Naive B cell (primary cell): ENCODE results near the gene GNB5. TPM values are rescaled to one million over a fixed set of nuclear protein-coding genes. Genes with fewer than 3 reads are reported as not detected.
"Not testable (repeated sequence)": the region's sequence is repeated elsewhere in the genome, so short reads cannot be mapped to it uniquely, and the experiment has no call there.

Source experiments
- ATAC-seq, 2 donors: fragments of 150-1000 bp; cut with Tn5 transposase; 2 replicates each; pipeline ENCODE4 v1.10.0; 2021; ENCODE audit warnings: low read depth in 2 of 2, mild to moderate bottlenecking in 2 of 2, moderate library complexity in 2 of 2
- DNase-seq: peaks from one replicate; pipeline ENCODE4 v3.0.0; 2022
- H3K27ac Mint-ChIP-seq, 6 donors: one replicate each; pipeline ENCODE4 v1.8.0; 2020 to 2022; ENCODE audit warnings: mild to moderate bottlenecking in 6 of 6, mixed read lengths in 6 of 6, moderate library complexity in 5 of 6, inconsistent platforms in 2 of 6
- H3K27me3 Mint-ChIP-seq, 3 donors: one replicate each; pipeline ENCODE4 v1.8.0; 2021 to 2022; ENCODE audit warnings: mixed read lengths in 3 of 3, mild to moderate bottlenecking in 1 of 3
- H3K36me3 Mint-ChIP-seq, 2 donors: one replicate each; pipeline ENCODE4 v1.8.0; 2020 to 2022; ENCODE audit warnings: mixed read lengths in 2 of 2, inconsistent platforms in 1 of 2, mild to moderate bottlenecking in 1 of 2
- H3K4me1 Mint-ChIP-seq, 3 donors: one replicate each; pipeline ENCODE4 v1.8.0; 2020 to 2022; ENCODE audit warnings: mixed read lengths in 3 of 3, inconsistent platforms in 1 of 3, mild to moderate bottlenecking in 1 of 3, moderate library complexity in 1 of 3
- H3K4me3 Mint-ChIP-seq, 8 donors: one replicate each; pipeline ENCODE4 v1.8.0; 2020 to 2022; ENCODE audit warnings: mild to moderate bottlenecking in 8 of 8, mixed read lengths in 8 of 8, moderate library complexity in 8 of 8, inconsistent platforms in 2 of 8
- H3K9me3 Mint-ChIP-seq, 7 donors: one replicate each; pipeline ENCODE4 v1.8.0; 2020 to 2022; ENCODE audit warnings: mixed read lengths in 7 of 7, mild to moderate bottlenecking in 5 of 7, inconsistent platforms in 2 of 7, moderate library complexity in 1 of 7
- polyA plus RNA-seq, 6 donors: library from polyadenylated mRNA; unstranded; fragments of 300-500 nt; fragmentation: Illumina TruSeq; gene quantifications; one replicate each; pipeline ENCODE4 v1.2.3, GENCODE V29; 2021; ENCODE audit warnings: low read depth in 6 of 6

Gene GNB5
- polyA plus RNA-seq, 6 donors from 2014 or later, result 76.9 to 103 (median 88.7) TPM

GRCh38 chr15:52094811-52095584, 96.2 kb downstream of the GNB5 start:
- no peak for DNase-seq
- no peak for ATAC-seq
- peaks cover 0 to 6% of the 10 kb centered on the region in 2 donors for H3K36me3 Mint-ChIP-seq
- H3K27ac Mint-ChIP-seq, result no peak overlapping the region
- H3K9me3 Mint-ChIP-seq, result peaks cover 3 to 9% (median 7%) of the 10 kb centered on the region in 7 donors
- peaks cover 0 to 9% (median 7%) of the 10 kb centered on the region in 3 donors for H3K27me3 Mint-ChIP-seq
- H3K4me1 Mint-ChIP-seq, result no peaks in the 10 kb centered on the region
- no peak overlapping the region for H3K4me3 Mint-ChIP-seq

DNA sequence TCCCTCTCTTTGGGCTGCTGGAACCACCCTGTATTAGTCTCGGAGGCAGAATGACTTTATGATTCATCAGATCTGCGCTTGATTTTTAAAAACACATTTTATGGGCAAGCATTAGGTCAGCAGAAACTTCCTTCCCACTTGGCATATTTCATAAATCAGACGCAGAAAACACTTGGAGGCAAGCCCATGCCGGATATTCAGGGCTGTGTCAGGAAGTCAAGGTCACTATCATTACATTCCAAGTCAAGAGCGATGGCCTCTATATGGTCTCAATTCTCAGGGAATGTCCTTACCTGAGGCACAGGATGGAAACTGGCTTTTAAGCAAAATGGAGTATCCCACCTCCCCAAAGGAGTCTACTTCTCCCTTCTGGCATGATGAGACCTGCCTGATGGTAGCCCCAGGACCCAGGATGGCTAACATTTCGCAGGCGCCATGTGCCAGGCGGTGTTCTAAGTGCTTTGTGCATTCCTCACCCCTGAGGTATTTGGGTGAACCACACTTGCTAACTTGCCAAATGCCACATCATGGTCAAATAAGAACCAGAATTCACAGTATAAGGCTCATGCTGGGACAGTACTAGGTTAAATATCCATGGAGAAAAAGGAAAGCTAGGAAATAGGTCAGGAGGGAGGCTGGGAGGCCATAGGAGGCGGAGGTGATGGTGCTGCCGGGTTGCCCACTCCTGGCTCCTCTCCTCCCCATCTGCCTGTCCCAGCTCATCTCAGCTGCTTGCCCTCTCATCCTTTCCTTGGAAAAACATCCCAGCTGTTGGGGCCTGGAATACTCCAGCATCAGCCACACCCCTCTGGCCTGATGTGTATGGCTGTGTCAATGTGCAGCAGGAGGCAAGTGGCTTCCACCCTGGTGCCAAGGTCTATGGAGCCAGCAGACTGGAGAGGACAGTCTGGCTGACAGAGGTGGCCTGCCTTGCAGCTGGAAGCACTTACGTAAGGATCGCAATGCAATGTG, 97.4 kb downstream of the GNB5 start:
- DNase-seq (no peak), ATAC-seq (no peak)
- Mint-ChIP-seq H3K9me3 (peaks cover 5 to 18% (median 14%) of the 10 kb centered on the region in 7 donors), H3K27me3 (peaks cover 3 to 16% (median 9%) of the 10 kb centered on the region in 3 donors), H3K4me3 (no peak overlapping the region), H3K27ac (no peak overlapping the region), H3K4me1 (no peaks in the 10 kb centered on the region), H3K36me3 (peaks cover 4 to 15% of the 10 kb centered on the region in 2 donors)

- Mint-ChIP-seq H3K27ac (no peak overlapping the region), H3K4me3 (no peak overlapping the region), H3K36me3 (peaks cover 4 to 15% of the 10 kb centered on the region in 2 donors), H3K9me3 (peaks cover 5 to 18% (median 14%) of the 10 kb centered on the region in 7 donors), H3K4me1 (no peaks in the 10 kb centered on the region), H3K27me3 (peaks cover 3 to 16% (median 9%) of the 10 kb centered on the region in 3 donors)
- DNase-seq, result no peak
- no peak for ATAC-seq
Observed at GRCh38 chr15:52093167-52093538, 98.0 kb downstream of the GNB5 start.

- no peak overlapping the region for H3K27ac Mint-ChIP-seq
- H3K9me3 Mint-ChIP-seq, result peaks cover 5 to 18% (median 14%) of the 10 kb centered on the region in 7 donors
- peaks cover 3 to 16% (median 9%) of the 10 kb centered on the region in 3 donors for H3K27me3 Mint-ChIP-seq
- ATAC-seq, result no peak
- H3K4me3 Mint-ChIP-seq, result no peak overlapping the region
- no peak for DNase-seq
- no peaks in the 10 kb centered on the region for H3K4me1 Mint-ChIP-seq
- peaks cover 4 to 15% of the 10 kb centered on the region in 2 donors for H3K36me3 Mint-ChIP-seq
Observed at GRCh38 chr15:52090193-52090592, 101.0 kb downstream of the GNB5 start.

DNA sequence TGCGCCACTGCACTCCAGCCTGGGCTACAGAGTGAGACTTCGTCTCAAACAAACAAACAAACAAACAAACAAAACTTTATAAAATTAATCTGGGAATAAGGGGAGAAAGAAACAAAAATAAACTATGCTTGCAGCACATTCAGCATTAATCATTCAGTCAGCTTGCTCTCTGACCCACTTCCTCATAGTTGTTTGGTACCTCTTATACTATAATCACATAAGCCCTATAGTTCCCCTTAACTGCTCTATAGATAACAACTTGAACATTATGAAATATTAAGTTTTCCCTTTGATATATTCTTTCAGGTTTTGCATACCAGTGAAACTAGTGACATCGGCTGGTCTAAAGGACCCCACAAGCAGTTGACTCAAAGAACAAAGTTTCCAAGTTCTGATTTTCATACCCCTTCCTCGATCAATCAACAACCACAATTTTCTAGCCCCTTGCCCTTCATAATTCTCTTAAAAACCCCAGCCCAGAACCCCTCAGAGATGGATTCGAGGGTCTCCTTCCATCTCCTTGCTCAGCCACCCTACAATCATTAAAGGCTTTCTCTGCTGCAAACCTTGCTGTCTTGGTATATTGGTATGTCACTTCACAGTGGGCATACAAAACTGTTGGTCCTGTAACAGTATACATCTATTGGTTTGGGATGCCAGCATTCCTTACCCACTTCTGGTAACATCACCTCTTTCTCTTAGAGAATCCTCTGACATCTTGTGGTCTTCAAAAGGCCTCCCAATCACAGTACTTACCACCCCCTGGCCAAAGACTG, 105.0 kb downstream of the GNB5 start:
- DNase-seq, result no peak
- Mint-ChIP-seq H3K27me3 (peaks cover 0 to 16% (median 3%) of the 10 kb centered on the region in 3 donors), H3K27ac (no peak overlapping the region), H3K4me3 (no peak overlapping the region), H3K36me3 (peaks cover 4 to 15% of the 10 kb centered on the region in 2 donors), H3K9me3 (peaks cover 5 to 18% (median 14%) of the 10 kb centered on the region in 7 donors), H3K4me1 (peaks cover 12 to 15% (median 13%) of the 10 kb centered on the region in 3 donors)
- no peak for ATAC-seq

- Mint-ChIP-seq H3K27me3 (peaks cover 0 to 12% (median 3%) of the 10 kb centered on the region in 3 donors), H3K4me3 (no peak overlapping the region), H3K36me3 (peaks cover 4 to 12% of the 10 kb centered on the region in 2 donors), H3K4me1 (peaks cover 13 to 16% (median 15%) of the 10 kb centered on the region in 3 donors), H3K27ac (no peak overlapping the region), H3K9me3 (peaks cover 3 to 13% (median 8%) of the 10 kb centered on the region in 7 donors)
- ATAC-seq (no peak), DNase-seq (no peak)
Observed at GRCh38 chr15:52085299-52085698, 105.9 kb downstream of the GNB5 start.

DNA sequence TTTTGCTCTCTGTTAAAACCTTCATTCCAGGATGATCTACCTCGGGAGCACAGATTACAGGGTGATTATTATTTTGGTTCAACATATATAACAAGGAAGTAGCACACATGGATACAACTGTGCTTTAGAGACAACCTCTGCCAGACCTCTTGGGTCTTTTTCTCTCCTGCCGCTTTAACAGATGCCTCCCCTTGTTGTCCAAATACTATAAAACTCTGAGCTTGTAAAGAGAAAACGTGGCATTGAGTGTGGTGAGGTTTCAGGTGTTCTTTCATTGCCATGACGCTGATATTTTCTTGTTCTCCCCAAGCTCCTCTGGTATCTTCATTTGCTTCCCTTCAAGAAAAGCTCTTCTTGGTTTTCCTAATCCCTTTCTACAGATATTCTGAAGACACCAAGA, 107.6 kb downstream of the GNB5 start:
- Mint-ChIP-seq H3K27ac (no peak overlapping the region), H3K4me3 (no peak overlapping the region), H3K4me1 (peaks cover 19 to 24% (median 23%) of the 10 kb centered on the region in 3 donors), H3K9me3 (no peaks in the 10 kb centered on the region), H3K27me3 (peaks cover 4 to 9% (median 6%) of the 10 kb centered on the region in 3 donors), H3K36me3 (no peaks in the 10 kb centered on the region)
- ATAC-seq (no peak), DNase-seq (no peak)

DNA sequence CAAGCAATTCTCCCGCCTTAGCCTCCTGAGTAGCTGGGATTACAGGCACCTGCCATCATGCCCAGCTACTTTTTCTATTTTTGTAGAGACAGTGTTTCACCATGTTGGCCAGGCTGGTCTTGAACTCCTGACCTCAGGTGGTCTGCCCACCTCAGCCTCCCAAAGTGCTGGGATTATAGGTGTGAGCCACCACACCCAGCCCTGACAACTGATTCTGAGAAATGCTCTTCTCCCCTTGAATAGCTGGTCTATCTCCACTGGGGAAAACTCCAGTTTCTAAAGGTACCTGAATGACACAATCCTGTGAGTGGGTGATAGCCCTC, 108.2 kb downstream of the GNB5 start:
- Mint-ChIP-seq H3K27ac (peak overlapping the region in 1 of 6 donors; percentile 78), H3K4me1 (peaks cover 19 to 24% (median 23%) of the 10 kb centered on the region in 3 donors), H3K4me3 (peak overlapping the region in 4 of 8 donors; percentile 8 to 48 (median 27))
- H3K9me3 Mint-ChIP-seq, ATAC-seq, DNase-seq, H3K36me3 Mint-ChIP-seq, H3K27me3 Mint-ChIP-seq: not testable (repeated sequence)

DNA sequence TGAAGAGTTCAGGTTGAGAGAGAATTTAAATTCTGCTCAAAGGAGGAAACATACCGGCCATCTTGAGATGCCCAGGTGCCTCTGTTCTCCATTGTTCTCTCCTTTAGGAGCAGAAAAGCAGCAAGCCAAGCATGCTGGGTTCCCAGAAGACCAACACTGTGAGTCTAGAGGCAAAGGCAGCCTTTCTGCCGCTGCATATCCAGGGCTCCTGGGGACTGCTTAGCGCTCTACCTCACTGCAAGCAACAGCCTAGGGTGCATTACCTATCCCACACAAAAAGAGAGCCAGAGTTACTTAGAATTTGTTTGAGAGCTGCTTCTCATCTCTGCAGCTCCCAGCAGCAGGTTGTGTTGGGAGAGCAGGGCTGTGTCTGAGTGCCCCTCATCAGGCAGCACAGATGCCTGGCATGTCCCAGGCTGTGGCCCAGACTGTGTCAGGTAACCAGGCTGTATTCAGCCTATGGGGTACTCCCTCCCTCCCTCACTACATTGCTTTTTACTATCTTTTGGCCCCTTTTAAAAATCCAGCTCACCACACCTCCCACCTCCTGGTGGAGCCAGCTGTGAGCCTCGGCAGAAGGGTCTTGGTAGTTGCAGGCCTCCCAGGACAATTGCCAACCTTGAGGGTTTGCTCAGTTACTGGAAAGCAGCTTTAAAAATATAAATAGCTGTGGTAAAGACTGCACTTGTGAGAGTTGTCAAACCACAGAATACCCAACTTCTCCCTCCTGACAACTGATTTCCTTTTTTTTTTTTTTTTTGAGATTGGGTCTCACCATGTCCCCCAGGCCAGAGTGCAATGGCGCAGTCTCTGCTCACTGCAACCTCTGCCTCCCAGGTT, 108.8 kb downstream of the GNB5 start:
- Mint-ChIP-seq H3K9me3 (no peaks in the 10 kb centered on the region), H3K4me1 (peaks cover 19 to 24% (median 23%) of the 10 kb centered on the region in 3 donors), H3K36me3 (no peaks in the 10 kb centered on the region), H3K27me3 (peaks cover 4 to 9% (median 9%) of the 10 kb centered on the region in 3 donors), H3K4me3 (peak overlapping the region in 4 of 8 donors; percentile 8 to 48 (median 30)), H3K27ac (peak overlapping the region in 1 of 6 donors; percentile 78)
- peak; percentile 17 for DNase-seq
- peak; percentile 38 to 55 for ATAC-seq

GRCh38 chr15:52080706-52081392, 110.3 kb downstream of the GNB5 start:
- H3K36me3 Mint-ChIP-seq, result no peaks in the 10 kb centered on the region

GRCh38 chr15:52080031-52080430, 111.2 kb downstream of the GNB5 start:
- H3K36me3 Mint-ChIP-seq, result no peaks in the 10 kb centered on the region
- peaks cover 19 to 24% (median 23%) of the 10 kb centered on the region in 3 donors for H3K4me1 Mint-ChIP-seq
- no peak overlapping the region for H3K4me3 Mint-ChIP-seq
- H3K27ac Mint-ChIP-seq, result peak overlapping the region in 1 of 6 donors; percentile 35
- ATAC-seq (no peak), DNase-seq (no peak)
- H3K27me3 Mint-ChIP-seq, result peaks cover 4 to 9% (median 9%) of the 10 kb centered on the region in 3 donors
- H3K9me3 Mint-ChIP-seq, result no peaks in the 10 kb centered on the region

More at GRCh38 chr15:52080706-52081392, 110.3 kb downstream of the GNB5 start:
- no peak for ATAC-seq
- no peak overlapping the region for H3K27ac Mint-ChIP-seq
- no peaks in the 10 kb centered on the region for H3K9me3 Mint-ChIP-seq
- no peak for DNase-seq
- peaks cover 19 to 24% (median 23%) of the 10 kb centered on the region in 3 donors for H3K4me1 Mint-ChIP-seq
- H3K4me3 Mint-ChIP-seq, result no peak overlapping the region
- peaks cover 4 to 9% (median 9%) of the 10 kb centered on the region in 3 donors for H3K27me3 Mint-ChIP-seq
